HG03045 (cell line): Measurements from ENCODE around the gene ZBTB40.

ENCODE experiments used
- ATAC-seq: cut with Tn5 transposase; IDR thresholded peaks from one replicate; pipeline ENCODE4 v1.9.1; 2021; ENCODE audit warnings: mild to moderate bottlenecking, moderate library complexity; ENCODE audit not compliant: unreplicated experiment

Gene ZBTB40

DNA sequence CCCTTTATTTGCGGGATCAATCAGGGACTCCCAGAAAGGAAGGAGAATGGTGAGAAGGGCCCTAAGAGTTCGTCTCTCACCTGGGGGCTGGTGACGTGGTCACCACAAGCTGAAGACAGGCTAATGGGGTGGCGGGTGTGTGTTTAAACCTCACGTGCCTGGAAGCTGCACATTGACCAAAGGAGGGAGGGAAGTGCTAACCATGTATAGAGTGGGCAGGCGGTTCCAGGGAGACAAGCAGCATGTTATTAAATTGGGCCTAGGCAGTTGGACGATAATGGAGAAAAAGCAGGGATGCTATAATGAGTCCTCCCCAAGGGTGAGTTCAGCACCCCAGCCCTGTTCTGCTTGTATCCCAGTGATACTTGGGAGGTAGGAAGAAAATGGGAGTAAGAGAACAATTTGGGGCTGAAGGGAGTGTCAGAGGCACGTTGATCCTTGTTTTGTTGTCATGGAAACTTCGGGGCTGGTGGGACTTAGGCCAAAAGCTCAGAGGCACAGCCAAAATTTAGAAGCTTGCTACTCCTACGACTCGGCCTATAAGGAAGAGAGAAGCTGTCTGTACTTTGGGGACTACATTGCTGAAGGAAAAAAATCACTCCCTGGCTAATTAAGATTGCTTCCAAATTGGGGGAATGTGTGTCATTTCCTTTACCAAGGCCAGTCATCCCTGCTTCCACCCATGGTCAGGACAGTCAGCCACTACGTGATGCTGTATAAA, 78.4 kb downstream of the ZBTB40 start:
- ATAC-seq: no peak

GRCh38 chr1:22530715-22531114, 79.1 kb downstream of the ZBTB40 start:
- no peak for ATAC-seq

GRCh38 chr1:22531251-22531650, 79.6 kb downstream of the ZBTB40 start:
- ATAC-seq: no peak

DNA sequence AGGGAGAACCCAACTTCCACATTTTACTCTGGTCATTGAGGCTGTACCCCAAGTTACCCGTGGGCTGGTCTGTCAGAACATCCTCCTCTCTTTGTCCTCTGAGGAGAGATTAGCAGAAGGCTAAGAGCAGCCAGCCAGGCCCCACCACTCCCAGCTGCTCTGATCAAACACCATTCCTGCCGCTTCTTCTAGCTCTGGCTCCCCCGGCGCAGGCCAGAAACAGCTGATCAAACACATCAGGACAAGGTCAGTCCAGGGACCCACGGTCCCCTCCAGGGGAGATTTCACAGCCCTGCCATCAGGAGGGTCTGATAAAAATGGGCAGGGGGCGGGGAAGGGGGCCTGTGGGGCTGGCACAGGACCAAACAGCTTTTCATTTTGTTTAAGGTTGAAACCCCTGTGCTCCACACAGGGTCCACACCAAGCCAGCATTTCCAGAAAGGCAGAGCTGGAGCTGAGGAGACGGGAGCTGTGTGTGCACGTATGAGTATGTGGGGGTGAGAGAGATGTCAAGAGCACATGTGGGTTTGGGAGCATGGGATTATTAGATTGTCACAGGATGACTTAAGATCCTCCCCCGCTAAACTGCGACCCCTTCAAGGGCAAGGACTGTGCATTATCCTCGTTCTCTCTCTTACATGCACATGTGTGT, 81.7 kb downstream of the ZBTB40 start:
- ATAC-seq: no peak

DNA sequence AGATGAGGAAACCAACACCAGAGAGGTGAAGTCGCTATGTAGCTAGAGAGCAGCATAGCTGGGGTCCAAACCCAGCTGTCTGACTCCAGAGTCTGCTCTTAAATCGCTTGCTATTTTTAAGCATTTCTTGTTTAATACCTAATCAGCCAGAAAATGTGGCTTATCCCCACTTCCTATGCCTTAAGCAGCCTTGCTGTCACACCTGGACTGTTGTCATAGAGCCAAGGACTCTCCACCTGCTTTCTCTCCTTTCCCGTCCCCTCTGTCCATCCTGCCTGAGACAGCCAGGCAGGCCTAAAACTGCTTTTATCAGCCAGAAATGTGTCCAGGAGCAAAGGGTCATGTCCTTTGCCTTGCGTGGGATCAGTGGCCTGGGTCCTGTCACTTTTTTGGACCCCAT, 83.3 kb downstream of the ZBTB40 start:
- no peak for ATAC-seq

DNA sequence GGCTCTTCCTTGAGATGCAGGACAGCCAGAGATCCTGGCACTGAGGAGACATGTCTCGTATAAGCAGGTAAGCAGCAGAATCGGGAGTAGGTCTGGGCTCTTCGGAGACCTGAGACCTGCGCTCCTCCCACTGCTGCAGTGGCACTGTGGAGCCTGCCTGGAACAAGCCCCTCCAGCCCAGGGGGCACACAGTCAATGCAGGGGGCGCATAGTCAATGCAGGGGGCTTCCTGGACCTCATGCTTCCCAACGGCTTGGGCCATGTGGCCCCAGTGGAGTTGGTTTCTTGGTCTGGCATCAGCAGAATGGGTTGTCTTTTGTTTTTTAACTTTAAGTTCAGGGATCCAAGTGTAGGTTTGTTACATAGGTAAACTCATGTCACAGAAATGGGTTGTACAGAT, 83.7 kb downstream of the ZBTB40 start:
- ATAC-seq: no peak

GRCh38 chr1:22536506-22536905, 84.9 kb downstream of the ZBTB40 start:
- ATAC-seq: no peak

DNA sequence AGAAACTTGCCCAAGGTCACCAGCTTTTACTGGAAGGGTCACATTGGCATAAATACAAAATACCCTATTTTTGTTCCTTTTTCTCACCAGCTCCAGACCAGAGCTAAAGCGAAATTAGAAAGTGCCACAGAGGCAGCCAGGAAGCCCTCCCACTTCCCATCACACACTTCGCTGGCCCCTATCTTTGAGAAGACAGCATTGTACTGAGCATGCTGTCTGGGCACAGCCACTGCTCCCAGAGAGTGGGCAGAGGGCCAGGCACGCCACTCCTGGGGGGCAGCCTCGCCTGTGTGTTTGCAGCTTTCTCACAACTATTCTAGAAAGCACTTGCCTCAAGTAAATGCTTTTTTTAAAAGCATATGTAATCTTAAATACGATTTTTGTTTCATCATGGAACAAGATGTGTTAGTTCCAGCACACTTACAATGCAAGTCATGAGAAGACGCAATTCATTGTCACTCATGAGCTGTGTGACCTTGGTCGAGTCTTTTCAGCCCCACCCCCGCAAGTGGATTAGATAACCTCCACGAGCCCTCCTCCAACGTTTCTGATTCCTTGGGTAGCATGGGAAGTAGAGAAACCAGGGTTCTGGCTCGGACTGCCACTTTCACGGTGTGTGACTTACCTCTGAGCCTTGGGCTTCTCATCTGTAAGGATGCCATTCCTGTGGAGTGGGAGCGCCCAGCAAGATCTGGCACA, 85.9 kb downstream of the ZBTB40 start:
- no peak for ATAC-seq

DNA sequence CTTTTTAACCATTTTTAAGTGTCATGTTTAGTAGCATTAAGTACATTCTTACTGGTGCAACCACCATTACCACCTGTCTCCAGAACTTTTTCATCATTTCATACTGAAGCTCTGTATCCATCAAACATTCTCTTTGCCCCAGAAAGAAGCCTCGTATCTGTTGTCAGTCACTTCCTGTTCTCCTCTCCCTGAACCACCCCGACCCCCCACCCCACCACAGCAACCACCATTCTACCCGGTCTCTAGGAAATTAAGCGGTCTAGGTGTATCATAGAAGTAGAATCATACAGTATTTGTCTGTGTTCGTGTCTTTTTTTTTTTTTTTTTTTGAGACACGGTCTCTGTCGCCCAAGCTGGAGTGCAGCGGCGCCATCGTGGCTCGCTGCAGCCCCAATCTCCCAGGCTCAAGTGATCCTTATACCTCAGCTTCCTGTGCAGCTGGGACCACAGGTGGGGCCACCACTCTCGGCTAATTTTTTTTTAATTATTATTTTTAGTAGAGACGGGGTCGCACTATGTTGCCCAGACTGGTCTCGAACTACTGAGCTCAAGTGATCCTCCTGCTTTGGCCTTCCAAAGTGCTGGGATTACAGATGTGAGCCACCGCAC, 88.0 kb downstream of the ZBTB40 start:
- ATAC-seq: no peak

GRCh38 chr1:22540337-22540736, 88.7 kb downstream of the ZBTB40 start:
- ATAC-seq: no peak

GRCh38 chr1:22542886-22543285, 91.2 kb downstream of the ZBTB40 start:
- ATAC-seq: no peak

- no peak for ATAC-seq
Observed at GRCh38 chr1:22543679-22544078, 92.0 kb downstream of the ZBTB40 start.

- no peak for ATAC-seq
Observed at GRCh38 chr1:22544606-22545005, 93.0 kb downstream of the ZBTB40 start.

DNA sequence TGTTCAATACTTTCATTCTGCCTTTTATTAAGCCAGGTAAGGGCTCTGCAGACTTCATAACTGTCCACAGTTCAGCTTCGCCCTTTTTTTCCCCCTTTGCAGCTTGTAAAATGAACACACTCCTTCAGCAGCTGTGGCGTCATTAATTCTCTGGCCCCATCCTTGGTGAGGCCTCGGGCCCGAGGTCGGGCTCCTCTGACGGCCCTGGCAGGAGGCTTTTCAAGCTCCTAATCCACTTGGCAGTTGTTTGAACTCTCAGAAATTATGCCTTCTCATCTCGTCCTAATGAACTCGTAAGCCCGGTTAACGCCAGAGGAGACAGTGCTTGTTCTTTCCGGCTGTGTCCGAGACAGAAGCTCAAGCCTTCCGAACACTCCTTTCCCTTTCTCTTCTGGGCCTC, 93.5 kb downstream of the ZBTB40 start:
- ATAC-seq: no peak

DNA sequence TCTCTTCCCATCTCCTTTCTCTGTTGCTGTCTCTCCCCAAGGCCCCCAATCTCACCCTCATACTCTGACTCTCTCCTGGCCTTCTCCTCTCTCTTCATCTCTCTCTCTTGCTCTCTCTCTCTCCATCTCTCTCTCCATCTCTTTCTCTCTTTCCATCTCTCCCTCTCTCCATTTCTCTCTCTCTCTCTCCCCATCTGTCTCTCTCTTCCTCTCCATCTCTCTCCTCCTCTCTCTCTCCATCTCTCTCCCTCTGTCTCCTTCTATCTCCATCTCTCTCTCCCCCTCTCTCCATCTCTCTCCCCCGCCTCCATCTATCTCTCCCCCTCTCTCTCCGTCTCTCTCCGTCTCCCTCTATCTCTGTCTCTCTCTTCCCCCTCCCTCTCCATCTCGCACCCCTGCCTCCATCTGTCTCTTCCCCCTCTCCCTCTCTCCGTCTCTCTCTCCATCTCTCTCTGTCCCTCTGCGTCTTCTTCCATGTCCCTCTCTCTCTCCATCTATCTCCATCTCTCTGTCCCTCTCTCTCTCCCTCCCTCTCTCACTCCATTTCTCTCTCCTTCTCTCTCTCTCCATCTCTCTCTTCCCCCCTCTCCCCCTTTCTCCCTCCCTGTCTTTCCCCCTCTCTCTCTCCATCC, 95.7 kb downstream of the ZBTB40 start:
- no peak for ATAC-seq

DNA sequence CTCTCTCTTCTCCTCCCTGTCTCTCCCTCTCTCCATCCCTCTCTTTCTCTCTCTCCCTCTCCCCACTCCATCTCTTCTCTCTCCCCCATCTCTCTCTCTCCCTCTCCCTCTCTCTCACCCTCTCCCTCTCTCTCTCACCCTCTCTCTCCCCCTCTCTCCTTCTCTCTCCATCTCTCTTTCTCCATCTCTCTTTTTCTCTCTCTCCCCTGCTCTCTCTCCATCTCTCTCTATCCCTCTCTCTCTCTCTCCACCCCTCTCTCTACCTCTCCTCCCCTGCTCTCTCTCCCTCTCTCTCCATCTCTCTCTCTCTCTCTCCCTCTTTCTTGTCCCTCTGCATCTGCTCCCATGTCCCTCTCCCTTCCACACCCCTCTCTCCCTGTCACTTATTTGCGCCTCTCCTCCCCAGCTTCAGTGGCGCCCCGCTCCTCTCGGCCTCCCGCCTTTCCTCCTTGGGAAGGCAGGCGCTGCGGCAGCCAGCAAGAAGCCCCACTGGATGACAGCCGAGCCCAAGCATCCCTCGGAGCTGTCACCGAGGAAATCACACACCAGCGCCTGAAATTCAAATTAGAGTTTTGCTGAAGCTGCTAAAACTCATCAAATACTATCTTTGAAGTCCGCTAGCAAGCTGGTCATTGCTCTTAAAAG, 96.3 kb downstream of the ZBTB40 start:
- no peak for ATAC-seq

DNA sequence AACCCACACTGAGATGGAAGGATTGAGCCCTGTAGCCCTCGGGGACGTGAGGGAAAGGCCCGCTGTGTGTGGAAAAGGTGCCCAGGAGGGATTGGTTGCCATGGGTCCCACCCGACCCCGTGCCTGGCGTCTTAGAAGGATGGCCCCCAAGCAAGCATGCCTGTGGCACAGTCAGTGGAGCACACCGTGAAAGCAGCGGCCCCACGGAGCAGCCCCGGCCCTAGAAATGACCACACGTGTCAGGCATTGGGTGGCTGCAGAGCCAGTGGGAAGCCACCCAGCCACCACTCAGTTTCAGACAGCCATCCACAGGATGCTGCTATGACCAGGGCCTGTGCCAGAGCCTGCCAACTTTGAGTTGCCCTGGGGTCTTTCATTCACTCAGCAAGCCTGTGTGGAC, 98.4 kb downstream of the ZBTB40 start:
- ATAC-seq: no peak

- ATAC-seq: no peak
Observed at GRCh38 chr1:22551591-22551990, 99.9 kb downstream of the ZBTB40 start.

GRCh38 chr1:22552021-22552420, 100.4 kb downstream of the ZBTB40 start:
- ATAC-seq: no peak

DNA sequence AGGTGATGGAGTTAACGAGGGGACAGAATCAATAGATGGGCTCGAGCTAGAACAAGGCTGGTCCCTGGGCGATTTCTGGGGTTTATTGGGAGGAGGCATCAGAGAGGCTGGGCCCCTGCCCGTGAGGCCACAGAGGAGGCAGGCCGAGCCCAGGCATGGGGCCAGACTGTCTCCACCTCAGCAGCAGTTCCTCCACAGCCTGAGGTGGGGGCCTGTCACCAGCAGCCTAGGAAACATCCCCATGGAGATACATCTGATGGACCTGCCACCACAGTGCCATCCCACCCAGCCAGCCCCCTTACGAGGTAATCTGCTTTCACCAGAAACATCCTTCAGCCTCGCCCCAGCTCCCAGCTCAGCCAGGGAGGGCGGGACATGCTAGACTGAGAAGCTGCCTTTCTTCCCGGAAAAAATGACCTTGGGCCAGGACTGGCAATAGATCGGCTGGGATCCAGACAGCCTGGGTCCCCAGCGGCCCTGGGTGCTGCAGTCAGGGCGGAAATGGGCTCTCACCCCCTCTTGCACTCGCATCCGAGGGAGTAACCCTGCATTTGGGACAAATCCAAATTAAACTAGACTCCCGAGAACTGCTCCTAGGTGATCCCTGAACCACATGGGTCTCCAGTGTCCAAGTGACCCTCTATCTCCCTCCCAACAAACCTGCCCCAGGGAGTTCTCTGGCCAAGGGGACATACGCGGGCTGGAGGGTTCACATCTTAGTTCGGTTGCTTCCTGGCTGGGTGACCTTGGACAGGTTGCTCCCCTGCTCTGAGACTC, 101.6 kb downstream of the ZBTB40 start:
- no peak for ATAC-seq
